PFSK-1 (cell line): Measurements from ENCODE around the gene SAMD4B.

ENCODE experiments used
- FOXP2 ChIP-seq: optimal IDR thresholded peaks from 2 replicates; pipeline ENCODE3; 2011; ENCODE audit warnings: borderline replicate concordance, control low read depth, inconsistent platforms; ENCODE audit not compliant: insufficient read depth; ENCODE audit errors: extremely low read length, extremely low read depth
- POLR2AphosphoS5 ChIP-seq: IDR thresholded peaks from 2 replicates; pipeline ENCODE4 v1.6.1; 2012; ENCODE audit warnings: low read depth, mild to moderate bottlenecking, control low read depth, low read length, moderate library complexity
- REST ChIP-seq, 2 experiments: IDR thresholded peaks; 2 replicates each; pipeline versions ENCODE4 v1.6.1 to v1.8.0; 2011 to 2012; ENCODE audit warnings: low read depth in 2 of 2, low read length in 2 of 2, control low read depth in 1 of 2, inconsistent platforms in 1 of 2, mild to moderate bottlenecking in 1 of 2, moderate library complexity in 1 of 2; ENCODE audit not compliant: insufficient read depth in 1 of 2
- SIN3A ChIP-seq: IDR thresholded peaks from 2 replicates; pipeline ENCODE4 v1.6.1; 2012; ENCODE audit warnings: mild to moderate bottlenecking, low read length, moderate library complexity, borderline replicate concordance; ENCODE audit not compliant: insufficient read depth
- TAF1 ChIP-seq: IDR thresholded peaks from 2 replicates; pipeline ENCODE4 v1.6.1; 2012; ENCODE audit warnings: low read length, control low read depth, borderline replicate concordance; ENCODE audit not compliant: insufficient read depth

SAMD4B gene

DNA sequence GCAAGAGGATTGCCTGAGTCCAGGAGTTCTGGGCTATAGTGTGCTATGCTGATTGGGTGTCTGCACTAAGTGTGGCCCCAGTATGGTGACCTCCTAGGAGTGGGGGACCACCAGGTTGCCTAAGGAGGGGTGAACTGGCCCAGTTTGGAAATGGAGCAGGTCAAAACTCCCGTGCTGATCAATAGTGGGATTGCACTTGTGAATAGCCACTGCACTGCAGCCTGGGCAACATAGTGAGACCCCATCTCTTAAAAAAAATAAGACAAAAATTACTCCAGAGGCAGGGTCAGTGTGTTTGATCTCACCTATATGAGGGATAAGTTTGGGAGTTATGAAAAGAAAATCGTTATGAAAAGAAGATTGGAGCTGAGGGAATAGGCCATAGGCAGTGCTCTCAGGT is 27.0 kb downstream of the SAMD4B start:
- TF ChIP-seq POLR2AphosphoS5 (no peak), REST (IDR thresholded peaks at IDR 0.05; ENCODE audit: insufficient read depth in 1 of 2, low read depth in 2 of 2, low read length in 2 of 2) (no peak), FOXP2 (no peak), TAF1 (no peak)

- no peak for TF ChIP-seq FOXP2
- no peak for TF ChIP-seq SIN3A
- no peak for TF ChIP-seq POLR2AphosphoS5
- no peak for TF ChIP-seq REST (IDR thresholded peaks at IDR 0.05; ENCODE audit: insufficient read depth in 1 of 2, low read depth in 2 of 2, low read length in 2 of 2)
- TF ChIP-seq TAF1 = no peak
These were observed 28.5 kb downstream of the SAMD4B start for GRCh38 chr19:39370735-39371134.

DNA sequence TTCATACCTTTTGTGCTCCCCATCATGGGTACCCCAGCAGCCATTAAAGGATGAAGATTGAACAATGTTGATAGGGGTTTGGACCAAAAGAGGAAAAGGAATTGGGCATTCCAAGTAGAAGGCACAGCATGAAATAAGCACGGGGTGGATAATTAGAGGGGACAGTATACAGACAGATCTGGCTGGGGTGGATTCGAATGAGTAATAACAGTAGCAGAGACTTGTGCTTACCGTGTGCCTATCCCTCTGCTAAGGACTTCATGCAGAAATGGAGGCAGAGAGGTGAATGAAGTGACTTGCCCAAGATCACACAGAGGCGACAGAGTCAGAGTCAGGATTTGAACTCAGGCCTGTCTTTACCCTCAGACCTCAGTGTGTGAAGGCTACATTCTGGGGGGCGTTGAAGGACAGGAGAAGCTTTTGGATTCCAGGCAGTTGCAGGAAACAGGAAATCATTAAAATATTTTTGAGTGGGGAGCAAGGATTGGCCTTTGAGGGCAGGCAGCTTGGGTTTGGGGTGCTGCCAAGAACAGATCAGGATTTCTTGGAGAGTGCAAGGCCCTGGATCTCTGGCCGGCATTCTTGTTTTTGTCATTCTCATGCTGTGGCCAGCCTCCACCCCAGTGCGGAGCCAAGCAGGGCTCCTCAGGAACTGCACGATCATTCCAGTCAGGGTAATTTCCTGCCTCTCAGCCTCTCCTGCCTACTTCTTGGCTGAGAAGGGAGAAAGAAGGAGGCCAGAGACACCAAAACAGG is 30.0 kb downstream of the SAMD4B start:
- TF ChIP-seq SIN3A (no peak), TAF1 (no peak), REST (IDR thresholded peaks at IDR 0.05; ENCODE audit: insufficient read depth in 1 of 2, low read depth in 2 of 2, low read length in 2 of 2) (no peak), FOXP2 (no peak)

- TF ChIP-seq REST (IDR thresholded peaks at IDR 0.05; ENCODE audit: insufficient read depth in 1 of 2, low read depth in 2 of 2, low read length in 2 of 2) (no peak), FOXP2 (no peak), POLR2AphosphoS5 (no peak), SIN3A (no peak), TAF1 (no peak)
These were observed 30.7 kb downstream of the SAMD4B start for GRCh38 chr19:39372941-39373340.
